Activated T-cell treated with anti-CD3 and anti-CD28 coated beads, Interleukin-2, amount 50 U/mL, for 72 hours (primary cell): Measurements from ENCODE around the gene PEF1. TPM values are rescaled to one million over a fixed set of nuclear protein-coding genes. Genes with fewer than 3 reads are reported as not detected.

ENCODE experiments used
- ATAC-seq, 2 donors: fragments of 150-1000 bp; cut with Tn5 transposase; replicated peaks in 1 of 2; 2 replicates each; pipeline ENCODE4 v1.10.0; 2021; ENCODE audit warnings: moderate library complexity in 2 of 2, mild to moderate bottlenecking in 1 of 2
- DNase-seq, 2 donors: peaks; one replicate each; pipeline ENCODE4 v3.0.0; 2021 to 2022; ENCODE audit warnings: mixed read lengths in 1 of 2
- H3K27ac Mint-ChIP-seq: one replicate; pipeline ENCODE4 v1.8.0; 2022; ENCODE audit warnings: mild to moderate bottlenecking, moderate library complexity, mixed read lengths
- H3K27me3 Mint-ChIP-seq: one replicate; pipeline ENCODE4 v1.8.0; 2022; ENCODE audit warnings: low read depth, mixed read lengths
- H3K36me3 Mint-ChIP-seq, 2 donors: one replicate each; pipeline ENCODE4 v1.8.0; 2022; ENCODE audit warnings: mixed read lengths in 2 of 2, mild to moderate bottlenecking in 1 of 2; ENCODE audit not compliant: insufficient read depth in 2 of 2
- H3K4me1 Mint-ChIP-seq: one replicate; pipeline ENCODE4 v1.8.0; 2022; ENCODE audit warnings: low read depth, mixed read lengths
- H3K4me3 Mint-ChIP-seq, 2 donors: one replicate each; pipeline ENCODE4 v1.8.0; 2022; ENCODE audit warnings: mild to moderate bottlenecking in 2 of 2, mixed read lengths in 2 of 2, moderate library complexity in 2 of 2
- H3K9me3 Mint-ChIP-seq, 2 donors: one replicate each; pipeline ENCODE4 v1.8.0; 2022; ENCODE audit warnings: mixed read lengths in 2 of 2
- total RNA-seq, 2 donors: library from RNA; stranded (reverse); gene quantifications; one replicate each; pipeline ENCODE4 v1.2.3, GENCODE V29; 2022

PEF1 gene
- total RNA-seq, 2 donors from 2014 or later = 55.1 to 63.1 TPM

- no peak overlapping the region for H3K4me3 Mint-ChIP-seq
- DNase-seq (no peak), ATAC-seq (no peak)
- H3K9me3 Mint-ChIP-seq = no peaks in the 10 kb centered on the region
- no peaks in the 10 kb centered on the region for H3K27me3 Mint-ChIP-seq
- H3K4me1 Mint-ChIP-seq = no peaks in the 10 kb centered on the region
- H3K27ac Mint-ChIP-seq = no peak overlapping the region
- no peaks in the 10 kb centered on the region for H3K36me3 Mint-ChIP-seq
Measured at GRCh38 chr1:31657020-31657804, 12.5 kb upstream of the PEF1 start.

DNA sequence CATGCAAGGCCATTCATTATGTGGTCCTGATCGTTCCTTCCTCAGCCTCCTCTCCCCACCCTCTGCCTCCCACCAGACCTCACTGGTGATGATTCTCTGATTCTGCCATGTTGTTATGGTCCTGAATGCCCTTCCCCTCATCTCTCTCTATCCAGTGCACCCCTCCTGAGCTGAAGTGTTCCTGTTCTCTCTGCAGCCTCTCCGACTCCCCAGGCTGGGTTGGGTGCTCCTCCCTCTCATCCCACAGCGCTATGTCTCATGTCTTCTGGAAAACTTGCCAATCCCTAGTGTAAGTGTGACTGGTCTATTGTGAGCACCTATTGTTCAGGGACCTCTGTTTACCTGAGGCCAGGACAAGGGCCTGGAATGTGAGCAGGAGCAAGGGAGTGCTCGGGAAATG lies 11.1 kb upstream of the PEF1 start:
- Mint-ChIP-seq H3K36me3 (no peaks in the 10 kb centered on the region), H3K4me3 (no peak overlapping the region), H3K4me1 (no peaks in the 10 kb centered on the region), H3K9me3 (no peaks in the 10 kb centered on the region), H3K27me3 (no peaks in the 10 kb centered on the region), H3K27ac (no peak overlapping the region)
- ATAC-seq (no peak), DNase-seq (no peak)

DNA sequence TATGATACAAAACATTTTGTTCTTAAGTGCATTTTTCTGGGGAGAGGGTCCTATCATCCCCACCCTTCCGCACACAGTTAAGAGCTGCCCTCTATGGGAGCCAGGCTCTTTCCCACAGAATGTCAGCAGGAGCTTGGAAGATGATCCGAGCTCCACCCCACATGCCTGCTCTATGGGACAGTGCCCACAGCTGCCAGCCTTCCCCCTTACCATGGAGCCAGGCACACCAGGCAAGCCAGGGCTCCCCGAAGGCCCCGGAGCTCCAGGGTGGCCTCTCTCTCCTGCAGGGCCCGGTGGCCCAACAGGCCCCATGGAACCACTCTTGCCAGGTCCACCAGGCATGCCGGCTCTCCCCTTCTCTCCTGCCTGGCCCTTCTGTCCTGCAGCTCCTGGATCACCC lies 10.4 kb upstream of the PEF1 start:
- DNase-seq (no peak), ATAC-seq (no peak)
- Mint-ChIP-seq H3K9me3 (no peaks in the 10 kb centered on the region), H3K27me3 (no peaks in the 10 kb centered on the region), H3K4me1 (no peaks in the 10 kb centered on the region), H3K4me3 (no peak overlapping the region), H3K27ac (no peak overlapping the region), H3K36me3 (no peaks in the 10 kb centered on the region)

- no peaks in the 10 kb centered on the region for H3K27me3 Mint-ChIP-seq
- H3K27ac Mint-ChIP-seq = no peak overlapping the region
- ATAC-seq = no peak
Measured at GRCh38 chr1:31654474-31654776, 9.7 kb upstream of the PEF1 start.

GRCh38 chr1:31653717-31654473 lies 9.2 kb upstream of the PEF1 start:
- H3K9me3 Mint-ChIP-seq = no peaks in the 10 kb centered on the region
- H3K27me3 Mint-ChIP-seq = no peaks in the 10 kb centered on the region
- no peaks in the 10 kb centered on the region for H3K36me3 Mint-ChIP-seq
- H3K27ac Mint-ChIP-seq = no peak overlapping the region
- DNase-seq (no peak), ATAC-seq (no peak)
- no peaks in the 10 kb centered on the region for H3K4me1 Mint-ChIP-seq
- H3K4me3 Mint-ChIP-seq = no peak overlapping the region

More at GRCh38 chr1:31654474-31654776, 9.7 kb upstream of the PEF1 start:
- Mint-ChIP-seq H3K9me3 (no peaks in the 10 kb centered on the region), H3K4me3 (no peak overlapping the region), H3K4me1 (no peaks in the 10 kb centered on the region), H3K36me3 (no peaks in the 10 kb centered on the region)
- no peak for DNase-seq

DNA sequence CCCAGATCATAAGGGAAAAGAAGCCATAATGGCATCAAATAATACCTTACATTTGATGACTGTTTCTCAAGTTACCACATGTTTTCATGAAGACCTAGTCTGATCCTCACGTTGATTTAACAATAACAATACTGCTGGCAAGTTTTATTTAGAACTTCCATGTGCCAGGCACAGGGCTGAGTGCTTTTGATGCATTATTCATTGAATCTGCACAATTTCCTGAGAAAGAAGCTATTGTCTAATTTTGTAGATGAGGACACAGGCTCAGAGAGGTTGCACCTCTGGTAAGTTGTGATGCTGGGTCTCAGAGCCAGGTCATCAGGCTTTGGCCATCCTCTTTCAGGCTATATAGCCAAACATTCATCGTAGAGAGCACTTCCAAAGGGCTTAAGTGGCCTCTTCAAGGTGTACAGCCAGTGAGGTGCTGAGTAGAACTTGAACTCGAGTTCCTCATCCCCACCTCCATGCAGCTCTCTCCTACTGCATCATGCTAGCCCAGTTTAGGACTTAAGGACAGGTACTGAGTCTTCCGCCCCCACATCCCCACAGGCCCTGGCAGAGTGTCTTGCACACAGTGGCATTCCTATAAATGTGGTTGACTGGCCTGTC lies 8.3 kb upstream of the PEF1 start:
- no peaks in the 10 kb centered on the region for H3K36me3 Mint-ChIP-seq
- no peak overlapping the region for H3K4me3 Mint-ChIP-seq
- no peaks in the 10 kb centered on the region for H3K27me3 Mint-ChIP-seq
- no peak for DNase-seq
- no peak overlapping the region for H3K27ac Mint-ChIP-seq
- no peaks in the 10 kb centered on the region for H3K9me3 Mint-ChIP-seq
- ATAC-seq = no peak
- H3K4me1 Mint-ChIP-seq = no peaks in the 10 kb centered on the region

DNA sequence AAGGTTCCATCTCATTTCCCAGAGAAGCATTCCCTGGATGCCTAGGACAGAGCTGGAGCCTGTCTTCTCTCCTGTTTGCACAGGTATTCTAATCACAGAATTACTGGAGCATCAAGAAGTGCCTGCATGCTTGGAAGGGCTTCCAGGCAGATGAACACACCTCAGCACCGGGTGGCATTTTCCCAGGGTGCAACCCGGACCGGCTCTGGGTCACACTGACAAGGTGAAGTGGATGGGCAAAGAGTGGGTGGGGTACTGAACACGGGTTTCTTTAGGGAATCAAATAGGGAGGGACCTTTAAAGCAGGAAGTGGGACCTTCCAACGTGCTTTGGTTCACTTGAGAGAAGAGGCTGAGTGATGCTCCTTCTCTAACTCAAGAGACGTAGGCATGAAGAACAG lies 7.1 kb upstream of the PEF1 start:
- Mint-ChIP-seq H3K27me3 (no peaks in the 10 kb centered on the region), H3K4me3 (no peak overlapping the region), H3K36me3 (no peaks in the 10 kb centered on the region), H3K27ac (no peak overlapping the region), H3K9me3 (no peaks in the 10 kb centered on the region), H3K4me1 (peaks cover 4% of the 10 kb centered on the region)
- DNase-seq (no peak), ATAC-seq (no peak)

DNA sequence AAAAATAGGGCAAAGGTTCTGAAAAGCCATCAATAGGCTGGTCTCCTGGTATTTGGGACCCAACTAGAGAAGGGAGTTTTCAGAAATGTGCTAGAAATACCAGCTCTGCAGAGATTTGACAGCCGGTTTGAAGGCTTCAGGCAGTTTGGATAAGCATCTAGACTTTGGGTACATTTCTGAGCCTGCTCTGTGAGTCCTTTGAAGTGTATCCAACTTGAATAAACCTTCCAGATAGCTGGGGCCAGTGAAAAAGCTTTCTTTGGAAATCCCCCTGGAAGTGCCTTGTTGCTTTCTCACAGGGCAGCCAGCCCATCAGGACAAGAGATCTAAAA lies 6.4 kb upstream of the PEF1 start:
- ATAC-seq (no peak), DNase-seq (no peak)
- no peaks in the 10 kb centered on the region for H3K36me3 Mint-ChIP-seq
- no peak overlapping the region for H3K4me3 Mint-ChIP-seq
- no peaks in the 10 kb centered on the region for H3K27me3 Mint-ChIP-seq
- peaks cover 11% of the 10 kb centered on the region for H3K4me1 Mint-ChIP-seq
- no peak overlapping the region for H3K27ac Mint-ChIP-seq
- no peaks in the 10 kb centered on the region for H3K9me3 Mint-ChIP-seq

- no peaks in the 10 kb centered on the region for H3K36me3 Mint-ChIP-seq
- no peak for DNase-seq
- no peak overlapping the region for H3K27ac Mint-ChIP-seq
- no peak for ATAC-seq
- H3K27me3 Mint-ChIP-seq = no peaks in the 10 kb centered on the region
- no peak overlapping the region for H3K4me3 Mint-ChIP-seq
- peaks cover 17% of the 10 kb centered on the region for H3K4me1 Mint-ChIP-seq
- no peaks in the 10 kb centered on the region for H3K9me3 Mint-ChIP-seq
Measured at GRCh38 chr1:31650161-31651088, 5.7 kb upstream of the PEF1 start.

- H3K9me3 Mint-ChIP-seq = no peaks in the 10 kb centered on the region
- H3K4me1 Mint-ChIP-seq = peaks cover 22% of the 10 kb centered on the region
- H3K27ac Mint-ChIP-seq = no peak overlapping the region
- ATAC-seq (no peak), DNase-seq (no peak)
- H3K27me3 Mint-ChIP-seq = no peaks in the 10 kb centered on the region
- peaks cover 0 to 3% of the 10 kb centered on the region in 2 donors for H3K36me3 Mint-ChIP-seq
- H3K4me3 Mint-ChIP-seq = no peak overlapping the region
Measured at GRCh38 chr1:31648641-31649357, 4.1 kb upstream of the PEF1 start.

DNA sequence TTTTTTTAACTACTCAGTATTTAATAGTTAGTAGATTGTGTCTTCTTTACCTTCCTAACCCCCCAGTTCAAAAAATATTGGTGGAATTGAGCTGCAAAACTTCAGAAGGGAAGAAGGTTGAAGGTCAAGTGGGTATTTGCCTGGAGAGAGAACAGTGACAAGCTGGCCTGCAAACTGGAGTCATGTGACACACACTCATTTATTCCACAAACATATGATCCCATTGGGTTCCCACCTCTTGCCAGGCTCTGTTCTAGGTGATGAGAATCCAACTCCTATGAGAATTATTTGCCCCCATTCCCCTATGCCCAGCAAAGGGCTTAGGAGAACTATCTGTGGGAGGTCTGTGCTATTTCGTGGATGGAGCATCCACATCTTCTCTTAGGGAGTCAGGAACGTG lies 3.5 kb upstream of the PEF1 start:
- no peak for ATAC-seq
- H3K4me3 Mint-ChIP-seq = no peak overlapping the region

GRCh38 chr1:31647106-31647505 lies 2.4 kb upstream of the PEF1 start:
- H3K27ac Mint-ChIP-seq = no peak overlapping the region
- no peaks in the 10 kb centered on the region for H3K9me3 Mint-ChIP-seq
- H3K4me3 Mint-ChIP-seq = peak overlapping the region; percentile 43 to 93

More for the DNA sequence above, 3.5 kb upstream of the PEF1 start:
- peaks cover 28% of the 10 kb centered on the region for H3K4me1 Mint-ChIP-seq
- H3K27me3 Mint-ChIP-seq = no peaks in the 10 kb centered on the region
- H3K27ac Mint-ChIP-seq = no peak overlapping the region
- DNase-seq = no peak
- H3K9me3 Mint-ChIP-seq = no peaks in the 10 kb centered on the region
- H3K36me3 Mint-ChIP-seq = peaks cover 0 to 3% of the 10 kb centered on the region in 2 donors

More at GRCh38 chr1:31647106-31647505, 2.4 kb upstream of the PEF1 start:
- Mint-ChIP-seq H3K36me3 (peaks cover 0 to 3% of the 10 kb centered on the region in 2 donors), H3K4me1 (peaks cover 29% of the 10 kb centered on the region), H3K27me3 (no peaks in the 10 kb centered on the region)
- ATAC-seq = no peak
- no peak for DNase-seq
